Testis (tissue), 3 donors: ENCODE measurements around the gene PRELID1. TPM values are rescaled to one million over a fixed set of nuclear protein-coding genes. Genes with fewer than 3 reads are reported as not detected.

Experiments used
- DNase-seq: peaks from one replicate; pipeline ENCODE4 v3.0.0-alpha.2; 2019
- H3K27ac ChIP-seq, 2 donors: fragments of 200-600 bp; sonication (generic); one replicate each; pipeline ENCODE4 v1.5.1; 2019
- H3K27me3 ChIP-seq: fragments of 200-600 bp; sonication (generic); one replicate; pipeline ENCODE4 v1.5.1; 2019
- H3K36me3 ChIP-seq: fragments of 200-600 bp; sonication (generic); one replicate; pipeline ENCODE4 v1.5.1; 2017; ENCODE audit warnings: low read depth; ENCODE audit errors: missing control alignments
- H3K4me1 ChIP-seq: fragments of 200-600 bp; sonication (generic); one replicate; pipeline ENCODE4 v1.5.1; 2019
- H3K4me3 ChIP-seq, 2 donors: fragments of 200-600 bp; sonication (generic); one replicate each; pipeline ENCODE4 v1.5.1; 2017 to 2019
- H3K9me3 ChIP-seq: fragments of 200-600 bp; sonication (generic); one replicate; pipeline ENCODE4 v1.5.1; 2017
- POLR2A ChIP-seq: fragments of 450-650 bp; IDR thresholded peaks from one replicate; pipeline ENCODE4 v1.6.1; 2017; ENCODE audit warnings: antibody characterized with exemption, mild to moderate bottlenecking, moderate library complexity
- WGBS, 2 donors: methylation state at CpG; one replicate each; pipeline ENCODE4 v1.1.5; 2018; 5-methylcytosine and 5-hydroxymethylcytosine counted together
- intact Hi-C: fragments of 100-400 bp; cut with DNase I; formaldehyde crosslinking; loops from one replicate; pipeline ENCODE4 v1.15.1; 2023; ENCODE audit warnings: low total_unique reads
- polyA plus RNA-seq: library from polyadenylated mRNA; stranded (reverse); fragments of 350-450 nt; fragmentation: Illumina TruSeq; extraction: RNeasy Lipid Tissue Mini Kit (QIAGEN cat#74804); gene quantifications from one replicate; pipeline ENCODE4 v1.2.3, GENCODE V29; 2014; ENCODE audit warnings: low read depth, low replicate concordance; ENCODE audit not compliant: insufficient read depth
- total RNA-seq, 2 donors: library from RNA; depleted of rRNA; stranded (reverse); fragments of >200 nt; gene quantifications; one replicate each; pipeline ENCODE4 v1.2.3, GENCODE V29; 2016
- TF ChIP-seq, protein P1 (sequence below), 3 experiments: fragments of 450-650 bp in 2 of 3; fragments of 200-600 bp in 1 of 3; sonication (generic) in 1 of 3; IDR thresholded peaks; one replicate each; pipeline ENCODE4 v1.5.1; 2016 to 2019; ENCODE audit warnings: antibody characterized with exemption in 3 of 3, mild to moderate bottlenecking in 2 of 3, moderate library complexity in 1 of 3

PRELID1 gene
- total and polyA plus RNA-seq, 3 donors from 2014 or later: 65.7 to 83.4 (median 78.3) TPM

DNA sequence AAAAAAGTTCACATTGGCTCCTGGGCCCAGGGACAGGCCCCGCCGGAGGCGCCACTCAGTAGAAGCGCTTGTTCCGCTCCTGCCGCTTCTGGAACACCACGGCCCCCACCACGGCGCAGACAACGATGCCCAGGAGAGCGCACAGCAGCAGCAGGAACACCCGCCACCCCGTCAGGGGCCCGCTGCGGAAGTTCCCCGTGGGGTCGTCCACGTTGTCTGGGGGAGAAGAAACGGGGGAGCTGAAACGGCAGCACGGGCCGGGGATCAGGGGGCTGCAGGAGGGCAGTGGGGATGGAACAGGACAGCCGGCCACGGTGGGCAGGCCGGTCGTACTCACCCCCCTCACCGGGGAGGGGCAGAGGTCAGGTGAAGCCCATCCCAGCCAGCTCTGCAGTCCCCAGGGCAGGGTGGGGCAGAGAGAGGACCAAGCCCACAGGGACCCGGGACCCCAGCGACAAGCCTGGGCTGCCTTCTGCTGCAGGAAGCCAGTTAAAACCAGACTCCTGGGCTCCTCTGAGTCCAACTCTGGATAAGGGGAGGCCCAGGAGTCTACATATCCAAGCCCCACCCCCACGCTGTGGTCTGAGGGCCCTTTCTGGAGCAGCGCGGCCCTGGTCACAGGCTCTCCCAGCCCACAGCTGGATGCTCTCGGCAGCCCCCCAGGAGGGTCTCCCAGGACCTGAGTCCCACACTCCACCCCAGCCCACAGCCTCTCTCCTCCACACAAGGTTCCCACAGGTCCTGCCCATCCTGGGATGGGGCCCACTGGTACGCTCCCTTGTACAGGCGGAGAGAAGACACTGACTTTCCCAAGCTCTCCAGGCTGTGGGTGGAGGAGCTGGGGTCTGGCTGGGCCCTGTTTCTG is 28.7 kb downstream of the PRELID1 start:
- Histone ChIP-seq H3K4me1 (no peaks in the 10 kb centered on the region), H3K27ac (no peak overlapping the region), H3K4me3 (no peak overlapping the region), H3K36me3 (no peaks in the 10 kb centered on the region), H3K27me3 (no peaks in the 10 kb centered on the region), H3K9me3 (no peaks in the 10 kb centered on the region)
- TF ChIP-seq, protein P1, sequence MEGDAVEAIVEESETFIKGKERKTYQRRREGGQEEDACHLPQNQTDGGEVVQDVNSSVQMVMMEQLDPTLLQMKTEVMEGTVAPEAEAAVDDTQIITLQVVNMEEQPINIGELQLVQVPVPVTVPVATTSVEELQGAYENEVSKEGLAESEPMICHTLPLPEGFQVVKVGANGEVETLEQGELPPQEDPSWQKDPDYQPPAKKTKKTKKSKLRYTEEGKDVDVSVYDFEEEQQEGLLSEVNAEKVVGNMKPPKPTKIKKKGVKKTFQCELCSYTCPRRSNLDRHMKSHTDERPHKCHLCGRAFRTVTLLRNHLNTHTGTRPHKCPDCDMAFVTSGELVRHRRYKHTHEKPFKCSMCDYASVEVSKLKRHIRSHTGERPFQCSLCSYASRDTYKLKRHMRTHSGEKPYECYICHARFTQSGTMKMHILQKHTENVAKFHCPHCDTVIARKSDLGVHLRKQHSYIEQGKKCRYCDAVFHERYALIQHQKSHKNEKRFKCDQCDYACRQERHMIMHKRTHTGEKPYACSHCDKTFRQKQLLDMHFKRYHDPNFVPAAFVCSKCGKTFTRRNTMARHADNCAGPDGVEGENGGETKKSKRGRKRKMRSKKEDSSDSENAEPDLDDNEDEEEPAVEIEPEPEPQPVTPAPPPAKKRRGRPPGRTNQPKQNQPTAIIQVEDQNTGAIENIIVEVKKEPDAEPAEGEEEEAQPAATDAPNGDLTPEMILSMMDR (IDR thresholded peaks at IDR 0.05): no peak
- no peak for TF ChIP-seq POLR2A
- 89 to 90% methylated on average over 28 to 32 of the region's 35 CpGs for WGBS, 2 donors
- intact Hi-C loops: no loop called here
- DNase-seq: no peak

- Histone ChIP-seq H3K27ac (no peak overlapping the region), H3K4me3 (no peak overlapping the region), H3K36me3 (no peaks in the 10 kb centered on the region), H3K9me3 (no peaks in the 10 kb centered on the region), H3K4me1 (no peaks in the 10 kb centered on the region), H3K27me3 (no peaks in the 10 kb centered on the region)
- 94 to 100% methylated on average over 4 to 13 of the region's 13 CpGs for WGBS, 2 donors
- TF ChIP-seq, protein P1 (IDR thresholded peaks at IDR 0.05): no peak
- TF ChIP-seq POLR2A: no peak
- no peak for DNase-seq
- intact Hi-C loops: no loop called here
Measured at GRCh38 chr5:177332896-177333260, 29.3 kb downstream of the PRELID1 start.

- Histone ChIP-seq H3K9me3 (no peaks in the 10 kb centered on the region), H3K27me3 (no peaks in the 10 kb centered on the region), H3K4me3 (no peak overlapping the region), H3K4me1 (no peaks in the 10 kb centered on the region), H3K27ac (no peak overlapping the region), H3K36me3 (no peaks in the 10 kb centered on the region)
- intact Hi-C loops: no loop called here
- TF ChIP-seq, protein P1 (IDR thresholded peaks at IDR 0.05): no peak
- TF ChIP-seq POLR2A: no peak
- WGBS, 2 donors: 89 to 91% methylated on average over 13 to 16 of the region's 16 CpGs
- DNase-seq: no peak
Measured at GRCh38 chr5:177333420-177334154, 30.0 kb downstream of the PRELID1 start.

DNA sequence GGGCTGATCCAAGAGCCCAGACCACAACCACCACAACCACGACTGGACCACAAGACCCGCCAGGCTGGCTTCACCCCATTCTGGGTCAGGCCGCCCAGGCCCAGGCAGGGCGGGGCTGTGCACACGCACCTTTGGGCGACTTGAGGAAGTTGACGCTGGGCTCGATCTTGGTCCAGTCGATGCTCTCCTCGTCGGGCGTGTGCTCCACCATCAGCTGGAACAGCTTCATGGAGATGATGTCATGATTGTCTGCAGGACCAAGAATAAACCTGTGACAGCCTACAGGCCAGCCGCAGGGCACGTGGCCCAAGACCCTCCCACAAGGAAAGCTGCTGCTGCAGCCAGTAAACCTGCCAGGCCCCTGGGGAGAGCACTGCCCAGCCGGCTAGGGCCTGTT is 30.6 kb downstream of the PRELID1 start:
- intact Hi-C loops: no loop called here
- DNase-seq: no peak
- H3K27ac ChIP-seq: no peak overlapping the region
- no peaks in the 10 kb centered on the region for H3K4me1 ChIP-seq
- no peaks in the 10 kb centered on the region for H3K36me3 ChIP-seq
- 80 to 86% methylated on average over 3 to 15 of the region's 15 CpGs for WGBS, 2 donors
- H3K9me3 ChIP-seq: no peaks in the 10 kb centered on the region
- H3K27me3 ChIP-seq: no peaks in the 10 kb centered on the region
- TF ChIP-seq, protein P1 (IDR thresholded peaks at IDR 0.05): no peak
- TF ChIP-seq POLR2A: no peak
- no peak overlapping the region for H3K4me3 ChIP-seq
